Bronchial epithelial cell (primary cell): ENCODE data around the gene FOXL3. TPM values are rescaled to one million over a fixed set of nuclear protein-coding genes. Genes with fewer than 3 reads are reported as not detected.

ENCODE experiments used
- DNase-seq: peaks from one replicate; pipeline ENCODE4 v3.0.0-alpha.2; 2010; ENCODE audit warnings: low read depth
- FAIRE-seq: peaks from 2 replicates; lab custom pipeline; 2011; peaks lifted over from hg19 to GRCh38; lab: Jason Lieb, UNC
- H3K27me3 ChIP-seq: 2 replicates; pipeline ENCODE4 v1.5.1; 2011; ENCODE audit warnings: low read length; ENCODE audit not compliant: control insufficient read depth, insufficient read depth
- H3K36me3 ChIP-seq: 2 replicates; pipeline ENCODE4 v1.5.1; 2011; ENCODE audit warnings: low read length; ENCODE audit not compliant: control insufficient read depth, insufficient read depth
- H3K4me3 ChIP-seq: 2 replicates; pipeline ENCODE4 v1.5.1; 2011; ENCODE audit warnings: mild to moderate bottlenecking, low read depth, low read length, control low read depth
- CTCF ChIP-seq: IDR thresholded peaks from 2 replicates; pipeline ENCODE4 v1.5.1; 2011; ENCODE audit warnings: mild to moderate bottlenecking, moderate library complexity, low read length, control low read depth, inconsistent platforms; ENCODE audit not compliant: insufficient read depth, severe bottlenecking
- total RNA-seq: library from RNA; depleted of rRNA; stranded (reverse); fragments of >200 nt; gene quantifications from 2 replicates; pipeline ENCODE4 v1.2.1, GENCODE V29; 2014

Gene FOXL3
- total RNA-seq, 1 donor from 2014 or later = not detected

GRCh38 chr7:256461-256940, 33.5 kb upstream of the FOXL3 start:
- Histone ChIP-seq H3K4me3 (no peak overlapping the region), H3K27me3 (no peaks in the 10 kb centered on the region), H3K36me3 (no peaks in the 10 kb centered on the region)
- TF ChIP-seq CTCF = no peak
- FAIRE-seq (no peak), DNase-seq (no peak)

DNA sequence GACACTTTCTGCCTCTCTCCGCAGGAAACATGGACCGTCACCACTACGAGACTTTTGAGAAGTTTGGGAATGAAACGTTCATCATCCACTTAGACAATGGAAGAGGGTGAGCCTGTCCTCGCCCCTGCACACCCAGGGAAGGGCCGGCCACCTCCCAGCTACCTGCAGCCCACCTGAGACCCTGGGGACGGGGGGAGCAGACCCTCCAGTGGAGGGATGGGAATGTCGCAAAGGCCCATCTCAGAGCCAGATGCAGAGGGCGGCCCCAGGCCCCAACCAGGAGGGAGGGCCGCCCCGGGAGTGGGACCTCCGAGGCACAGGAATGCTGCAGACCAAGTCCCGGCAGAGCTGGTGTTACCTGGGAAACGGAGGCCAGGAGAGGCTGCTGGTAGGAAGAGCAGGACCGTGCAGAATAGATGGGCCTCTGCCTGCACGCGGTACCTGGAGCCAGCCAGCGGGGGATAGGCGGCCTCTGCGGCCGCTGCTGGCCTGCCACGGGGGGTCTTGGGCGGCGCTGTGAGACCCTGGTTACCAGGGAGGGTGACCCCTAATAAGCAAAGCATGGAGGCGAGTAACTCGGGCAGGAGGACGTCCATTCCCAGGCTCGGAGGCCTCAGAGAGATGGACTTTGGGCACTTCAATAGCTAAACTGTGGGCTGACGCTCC, 32.9 kb upstream of the FOXL3 start:
- H3K36me3 ChIP-seq = no peaks in the 10 kb centered on the region
- no peak for TF ChIP-seq CTCF
- DNase-seq = no peak
- H3K27me3 ChIP-seq = no peaks in the 10 kb centered on the region
- FAIRE-seq = no peak
- no peak overlapping the region for H3K4me3 ChIP-seq

DNA sequence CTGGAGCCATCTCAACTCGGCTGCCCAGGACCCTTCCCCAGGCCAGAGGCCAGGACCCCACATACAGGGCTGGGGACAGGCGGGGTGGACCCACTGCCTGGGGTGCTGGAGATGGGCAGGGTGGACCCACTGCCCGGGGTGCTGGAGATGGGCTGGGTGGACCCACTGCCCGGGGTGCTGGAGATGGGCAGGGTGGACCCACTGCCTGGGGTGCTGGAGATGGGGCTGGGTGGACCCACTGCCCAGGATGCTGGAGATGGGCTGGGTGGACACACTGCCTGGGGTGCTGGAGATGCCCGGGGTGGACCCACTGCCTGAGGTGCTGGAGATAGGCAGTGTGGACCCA, 32.4 kb upstream of the FOXL3 start:
- DNase-seq (no peak), FAIRE-seq (no peak)
- no peaks in the 10 kb centered on the region for H3K27me3 ChIP-seq
- H3K4me3 ChIP-seq = no peak overlapping the region
- H3K36me3 ChIP-seq = no peaks in the 10 kb centered on the region
- TF ChIP-seq CTCF = no peak

DNA sequence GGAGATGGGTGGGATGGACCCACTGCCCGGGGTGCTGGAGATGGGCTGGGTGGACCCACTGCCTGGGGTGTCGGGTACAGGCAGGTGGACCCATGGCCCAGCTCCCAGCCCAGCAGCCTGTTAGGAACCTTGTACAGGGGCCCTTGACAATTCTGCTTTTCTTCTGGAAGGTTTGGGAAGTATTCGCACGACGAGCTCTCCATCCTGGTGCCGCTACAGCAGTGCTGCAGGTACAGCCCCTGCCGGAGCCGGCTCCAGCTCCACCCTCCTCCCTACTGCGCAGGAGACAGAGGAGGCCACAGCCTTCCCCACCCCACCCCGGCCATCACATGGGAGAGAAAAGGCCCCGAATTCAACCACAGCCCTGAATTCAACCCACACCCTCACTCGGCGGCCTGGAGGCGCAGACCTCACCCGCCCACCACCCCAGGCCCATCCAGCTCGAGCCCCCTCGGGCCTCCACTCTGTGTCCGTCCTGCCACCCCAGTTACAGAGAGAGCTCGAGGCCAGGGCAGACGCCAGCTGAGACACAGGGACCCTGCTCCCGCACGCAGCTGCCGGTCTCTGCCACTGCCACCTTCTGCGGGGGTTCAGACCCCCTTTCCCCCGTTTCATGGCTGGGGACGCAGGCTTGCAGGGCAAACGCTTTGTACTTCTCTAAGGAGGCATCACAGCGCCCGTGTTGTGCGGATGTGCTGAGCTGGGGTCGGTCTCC, 31.3 kb upstream of the FOXL3 start:
- Histone ChIP-seq H3K4me3 (no peak overlapping the region), H3K36me3 (no peaks in the 10 kb centered on the region), H3K27me3 (no peaks in the 10 kb centered on the region)
- no peak for TF ChIP-seq CTCF
- no peak for DNase-seq
- no peak for FAIRE-seq

DNA sequence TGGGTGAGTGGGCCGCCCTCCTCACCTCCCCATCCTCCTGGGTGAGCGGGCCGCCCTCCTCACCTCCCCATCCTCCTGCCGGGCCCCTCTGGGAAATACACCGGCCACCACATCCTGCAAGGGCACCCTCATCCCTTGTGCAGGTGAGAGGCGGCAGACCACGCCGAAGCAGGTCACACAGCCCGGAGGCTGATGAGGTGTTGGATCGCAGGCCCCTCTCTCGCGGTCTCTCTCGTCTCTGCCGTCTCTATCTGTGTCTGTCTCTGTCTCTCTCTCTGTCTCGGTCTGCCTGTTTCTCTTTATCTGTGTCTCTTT, 30.8 kb upstream of the FOXL3 start:
- H3K4me3 ChIP-seq = no peak overlapping the region
- H3K36me3 ChIP-seq = no peaks in the 10 kb centered on the region
- FAIRE-seq = no peak
- DNase-seq = no peak
- H3K27me3 ChIP-seq = no peaks in the 10 kb centered on the region
- TF ChIP-seq CTCF = no peak
